ENCODE data around the gene DIDO1.

DNA sequence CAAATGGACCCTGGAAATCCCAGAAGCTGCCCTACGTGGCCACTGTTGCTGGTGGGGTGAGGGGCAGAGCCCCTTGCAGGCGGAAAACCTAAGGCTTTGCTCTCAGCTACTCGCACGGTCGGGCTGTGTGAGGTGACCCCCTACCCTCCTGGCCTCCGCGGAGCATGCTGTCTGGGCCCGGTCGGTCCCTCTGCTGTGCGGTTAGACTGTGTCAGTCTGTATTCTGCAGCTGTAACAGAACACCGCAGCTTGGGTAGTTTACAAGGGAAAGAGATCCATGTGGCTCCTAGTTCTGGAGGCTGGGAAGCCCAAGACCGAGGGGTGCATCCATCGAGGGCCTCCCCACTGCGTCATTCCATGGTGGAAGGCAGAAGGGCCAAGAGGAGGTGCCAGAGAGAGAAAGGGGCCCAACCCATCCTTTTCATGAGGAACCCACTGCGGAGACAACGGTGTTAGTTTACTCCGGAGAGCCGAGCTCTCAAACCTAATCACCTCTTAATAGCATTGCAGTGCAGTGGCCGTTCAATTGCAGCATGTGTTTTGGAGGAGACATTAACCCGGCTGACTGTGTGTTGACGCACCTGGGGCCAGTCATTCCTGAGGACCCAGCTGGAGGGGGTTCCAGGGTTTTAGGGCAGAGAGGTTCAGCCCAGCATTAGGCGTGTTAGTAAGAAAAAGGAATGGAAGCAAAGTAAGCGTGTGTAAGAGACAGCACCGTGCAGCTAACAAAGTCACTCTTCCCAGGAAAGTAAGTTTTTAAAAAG is 91.2 kb downstream of the DIDO1 start:
- no peak for TF ChIP-seq POLR2A (IDR thresholded peaks at IDR 0.05)
- TF ChIP-seq, protein P1, sequence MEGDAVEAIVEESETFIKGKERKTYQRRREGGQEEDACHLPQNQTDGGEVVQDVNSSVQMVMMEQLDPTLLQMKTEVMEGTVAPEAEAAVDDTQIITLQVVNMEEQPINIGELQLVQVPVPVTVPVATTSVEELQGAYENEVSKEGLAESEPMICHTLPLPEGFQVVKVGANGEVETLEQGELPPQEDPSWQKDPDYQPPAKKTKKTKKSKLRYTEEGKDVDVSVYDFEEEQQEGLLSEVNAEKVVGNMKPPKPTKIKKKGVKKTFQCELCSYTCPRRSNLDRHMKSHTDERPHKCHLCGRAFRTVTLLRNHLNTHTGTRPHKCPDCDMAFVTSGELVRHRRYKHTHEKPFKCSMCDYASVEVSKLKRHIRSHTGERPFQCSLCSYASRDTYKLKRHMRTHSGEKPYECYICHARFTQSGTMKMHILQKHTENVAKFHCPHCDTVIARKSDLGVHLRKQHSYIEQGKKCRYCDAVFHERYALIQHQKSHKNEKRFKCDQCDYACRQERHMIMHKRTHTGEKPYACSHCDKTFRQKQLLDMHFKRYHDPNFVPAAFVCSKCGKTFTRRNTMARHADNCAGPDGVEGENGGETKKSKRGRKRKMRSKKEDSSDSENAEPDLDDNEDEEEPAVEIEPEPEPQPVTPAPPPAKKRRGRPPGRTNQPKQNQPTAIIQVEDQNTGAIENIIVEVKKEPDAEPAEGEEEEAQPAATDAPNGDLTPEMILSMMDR (IDR thresholded peaks at IDR 0.05) = no peak

Data from Peyer's patch (tissue), 4 donors.